ENCODE measurements around the gene ZBTB6.

The ZBTB6 gene

GRCh38 chr9:122912964-122913673, at the start of gene ZBTB6:
Gene ZBTB6, minus strand, starts transcription at chr9:122913323. Its CDS starts 1,251 bp downstream, at chr9:122912072.
- DNase-seq (ENCODE audit: low read depth in 2 of 2) = peak; percentile 30 to 36

GRCh38 chr9:122961139-122961538, 48.0 kb upstream of the ZBTB6 start:
- no peak for DNase-seq (ENCODE audit: low read depth in 2 of 2)

GRCh38 chr9:122955961-122956360, 42.8 kb upstream of the ZBTB6 start:
- no peak for DNase-seq (ENCODE audit: low read depth in 2 of 2)

- no peak for DNase-seq (ENCODE audit: low read depth in 2 of 2)
Observed at GRCh38 chr9:122954253-122954691, 41.1 kb upstream of the ZBTB6 start.

GRCh38 chr9:122951056-122951455, 37.9 kb upstream of the ZBTB6 start:
- DNase-seq (ENCODE audit: low read depth in 2 of 2) = no peak

GRCh38 chr9:122950263-122950662, 37.1 kb upstream of the ZBTB6 start:
- no peak for DNase-seq (ENCODE audit: low read depth in 2 of 2)

GRCh38 chr9:122949696-122950095, 36.6 kb upstream of the ZBTB6 start:
- DNase-seq (ENCODE audit: low read depth in 2 of 2) = no peak

- no peak for DNase-seq (ENCODE audit: low read depth in 2 of 2)
Observed at GRCh38 chr9:122948313-122948712, 35.2 kb upstream of the ZBTB6 start.

- no peak for DNase-seq (ENCODE audit: low read depth in 2 of 2)
Observed at GRCh38 chr9:122946461-122947005, 33.4 kb upstream of the ZBTB6 start.

- DNase-seq (ENCODE audit: low read depth in 2 of 2) = no peak
Observed at GRCh38 chr9:122944960-122945888, 32.1 kb upstream of the ZBTB6 start.

GRCh38 chr9:122941582-122942234, 28.6 kb upstream of the ZBTB6 start:
- no peak for DNase-seq (ENCODE audit: low read depth in 2 of 2)

GRCh38 chr9:122940749-122941581, 27.8 kb upstream of the ZBTB6 start, which contains the start of gene RABGAP1:
Gene RABGAP1, plus strand, starts transcription at chr9:122941020. Its CDS starts 16,040 bp downstream, at chr9:122957060.
- DNase-seq (ENCODE audit: low read depth in 2 of 2) = peak; percentile 97 to 98

GRCh38 chr9:122940454-122940748, 27.3 kb upstream of the ZBTB6 start:
- no peak for DNase-seq (ENCODE audit: low read depth in 2 of 2)

GRCh38 chr9:122939601-122940000, 26.5 kb upstream of the ZBTB6 start:
- no peak for DNase-seq (ENCODE audit: low read depth in 2 of 2)

GRCh38 chr9:122936883-122937282, 23.8 kb upstream of the ZBTB6 start:
- no peak for DNase-seq (ENCODE audit: low read depth in 2 of 2)

- DNase-seq (ENCODE audit: low read depth in 2 of 2) = no peak
Observed at GRCh38 chr9:122936464-122936863, 23.3 kb upstream of the ZBTB6 start.

- peak; percentile 74 to 76 for DNase-seq (ENCODE audit: low read depth in 2 of 2)
Observed at GRCh38 chr9:122931226-122932121, 18.4 kb upstream of the ZBTB6 start, which contains the start of gene ZBTB26. Gene ZBTB26, minus strand, starts transcription at chr9:122931512. Its CDS starts 11,578 bp downstream, at chr9:122919934.

GRCh38 chr9:122930541-122931225, 17.6 kb upstream of the ZBTB6 start:
- DNase-seq (ENCODE audit: low read depth in 2 of 2) = no peak

- no peak for DNase-seq (ENCODE audit: low read depth in 2 of 2)
Observed at GRCh38 chr9:122929796-122930354, 16.8 kb upstream of the ZBTB6 start.

Measured in activated CD8-positive, alpha-beta memory T cell treated with anti-CD3 and anti-CD28 coated beads for 4 hours (primary cell).